Hepatocyte (in vitro differentiated cells): ENCODE data around the gene IL27RA. TPM values are rescaled to one million over a fixed set of nuclear protein-coding genes. Genes with fewer than 3 reads are reported as not detected.

Source experiments
- DNase-seq: peaks from one replicate; pipeline ENCODE4 v3.0.0-alpha.2; 2016; ENCODE audit warnings: low spot score
- H2AFZ ChIP-seq: fragments of 200-600 bp; sonication (generic); 2 replicates; pipeline ENCODE4 v1.6.0; 2016; ENCODE audit warnings: antibody characterized with exemption, mild to moderate bottlenecking
- H3K27ac ChIP-seq: fragments of 200-600 bp; sonication (generic); 2 replicates; pipeline ENCODE4 v1.5.1; 2016; ENCODE audit warnings: mild to moderate bottlenecking
- H3K27me3 ChIP-seq: fragments of 200-600 bp; sonication (generic); 2 replicates; pipeline ENCODE4 v1.6.1; 2016
- H3K36me3 ChIP-seq: fragments of 200-600 bp; sonication (generic); replicated peaks from 2 replicates; pipeline ENCODE4 v1.5.1; 2016; ENCODE audit warnings: low read depth; ENCODE audit not compliant: insufficient read depth
- H3K4me1 ChIP-seq: fragments of 200-600 bp; sonication (generic); 2 replicates; pipeline ENCODE4 v1.5.1; 2016; ENCODE audit warnings: mild to moderate bottlenecking, moderate library complexity; ENCODE audit not compliant: insufficient read depth
- H3K4me2 ChIP-seq: fragments of 200-600 bp; sonication (generic); 2 replicates; pipeline ENCODE4 v1.6.0; 2016
- H3K4me3 ChIP-seq: fragments of 200-600 bp; sonication (generic); 2 replicates; pipeline ENCODE4 v1.5.1; 2016; ENCODE audit warnings: mild to moderate bottlenecking
- H3K79me2 ChIP-seq: fragments of 200-600 bp; sonication (generic); 2 replicates; pipeline ENCODE4 v1.6.0; 2017; ENCODE audit warnings: mild to moderate bottlenecking
- H3K9me2 ChIP-seq: fragments of 200-600 bp; sonication (generic); replicated peaks from 2 replicates; pipeline ENCODE4 v1.6.0; 2017; ENCODE audit warnings: mild to moderate bottlenecking; ENCODE audit not compliant: insufficient read depth
- H3K9me3 ChIP-seq: fragments of 200-600 bp; sonication (generic); 2 replicates; pipeline ENCODE4 v1.5.1; 2016; ENCODE audit warnings: low read depth, mild to moderate bottlenecking
- H4K20me1 ChIP-seq: fragments of 200-600 bp; sonication (generic); 2 replicates; pipeline ENCODE4 v1.6.0; 2016; ENCODE audit warnings: mild to moderate bottlenecking; ENCODE audit not compliant: insufficient read depth, poor library complexity, severe bottlenecking
- CTCF ChIP-seq: fragments of 200-600 bp; sonication (generic); IDR thresholded peaks from 2 replicates; pipeline ENCODE4 v1.5.1; 2016; ENCODE audit warnings: antibody characterized with exemption, mild to moderate bottlenecking; ENCODE audit not compliant: poor library complexity
- EZH2 ChIP-seq: fragments of 200-600 bp; sonication (generic); IDR thresholded peaks from 2 replicates; pipeline ENCODE4 v1.6.1; 2016; ENCODE audit warnings: antibody characterized with exemption, mild to moderate bottlenecking, borderline replicate concordance
- EZH2phosphoT487 ChIP-seq: fragments of 200-600 bp; sonication (generic); IDR thresholded peaks from one replicate; pipeline ENCODE4 v1.6.1; 2018; ENCODE audit warnings: antibody characterized with exemption, mild to moderate bottlenecking, low read depth, moderate library complexity; ENCODE audit not compliant: unreplicated experiment, severe bottlenecking
- WGBS: methylation state at CpG from one replicate; pipeline ENCODE4 v1.1.6; 2016; ENCODE audit warnings: low lambda C conversion rate; ENCODE audit errors: missing lambda C conversion rate; 5-methylcytosine and 5-hydroxymethylcytosine counted together
- polyA plus RNA-seq: library from polyadenylated mRNA; unstranded; fragments of >200 nt; fragmentation: Nextera tagmentation; extraction: Ambion mirVana; gene quantifications from 2 replicates; pipeline ENCODE4 v1.2.1, GENCODE V29; 2016
- total RNA-seq: library from RNA; depleted of rRNA; stranded (reverse); fragments of >200 nt; gene quantifications from 2 replicates; pipeline ENCODE4 v1.2.3, GENCODE V29; 2014

IL27RA gene
- total and polyA plus RNA-seq, 2 experiments from 2014 or later: 1.9 to 2.3 TPM

GRCh38 chr19:14058182-14059092, 26.9 kb downstream of the IL27RA start:
- Histone ChIP-seq H4K20me1 (no peaks in the 10 kb centered on the region), H2AFZ (no peak overlapping the region), H3K4me2 (peak overlapping the region; percentile 81), H3K9me3 (no peaks in the 10 kb centered on the region), H3K36me3 (no peaks in the 10 kb centered on the region), H3K4me1 (peaks cover 5% of the 10 kb centered on the region), H3K27me3 (peaks cover 16% of the 10 kb centered on the region), H3K27ac (no peak overlapping the region), H3K9me2 (no peaks in the 10 kb centered on the region), H3K79me2 (no peaks in the 10 kb centered on the region), H3K4me3 (no peak overlapping the region)
- no peak for DNase-seq
- no peak for TF ChIP-seq EZH2
- no peak for TF ChIP-seq EZH2phosphoT487
- TF ChIP-seq CTCF: no peak
- WGBS: 53% methylated on average over 16 of the region's 17 CpGs

DNA sequence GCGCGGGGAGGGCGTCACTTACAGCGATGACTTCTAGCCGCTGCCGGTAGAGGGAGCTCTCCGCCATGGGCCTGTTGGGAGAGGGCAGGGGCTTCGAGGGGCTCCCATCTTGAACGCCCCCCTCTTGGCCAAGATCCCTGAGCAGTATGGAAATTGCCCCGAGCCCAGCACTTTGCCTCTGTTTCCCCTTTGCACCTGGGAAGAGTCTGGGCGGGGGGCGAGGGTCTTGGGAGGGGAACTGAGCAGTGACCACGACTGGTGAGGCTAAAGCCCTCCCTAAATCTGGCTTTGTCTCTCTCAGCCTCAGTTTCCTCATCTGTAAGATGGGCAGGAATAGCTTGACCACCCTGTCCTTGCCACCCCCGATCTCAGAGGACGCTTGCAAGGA, 27.5 kb downstream of the IL27RA start:
- Histone ChIP-seq H2AFZ (no peak overlapping the region), H3K4me1 (peaks cover 5% of the 10 kb centered on the region), H3K27ac (no peak overlapping the region), H3K9me3 (no peaks in the 10 kb centered on the region), H3K79me2 (no peaks in the 10 kb centered on the region), H3K36me3 (no peaks in the 10 kb centered on the region), H3K9me2 (no peaks in the 10 kb centered on the region), H3K4me3 (no peak overlapping the region), H3K27me3 (peaks cover 16% of the 10 kb centered on the region), H3K4me2 (no peak overlapping the region), H4K20me1 (no peaks in the 10 kb centered on the region)
- 42% methylated on average over 11 of the region's 15 CpGs for WGBS
- DNase-seq: no peak
- TF ChIP-seq EZH2phosphoT487 (no peak), EZH2 (no peak), CTCF (peak; percentile 50)

- H3K9me3 ChIP-seq: no peaks in the 10 kb centered on the region
- H3K27me3 ChIP-seq: peaks cover 16% of the 10 kb centered on the region
- H3K27ac ChIP-seq: no peak overlapping the region
- no peak overlapping the region for H3K4me2 ChIP-seq
- no peak overlapping the region for H3K4me3 ChIP-seq
- DNase-seq: peak; percentile 49
- no peak overlapping the region for H2AFZ ChIP-seq
- no peaks in the 10 kb centered on the region for H3K9me2 ChIP-seq
- H3K4me1 ChIP-seq: peaks cover 5% of the 10 kb centered on the region
- TF ChIP-seq EZH2phosphoT487 (no peak), EZH2 (no peak), CTCF (no peak)
- no peaks in the 10 kb centered on the region for H3K36me3 ChIP-seq
- H3K79me2 ChIP-seq: no peaks in the 10 kb centered on the region
- WGBS: 58% methylated on average over 8 of the region's 8 CpGs
- H4K20me1 ChIP-seq: no peaks in the 10 kb centered on the region
These were observed 28.1 kb downstream of the IL27RA start for GRCh38 chr19:14059652-14060155.
